HG03108 (cell line): ENCODE data around the gene FAM124A.

Experiments
- ATAC-seq: cut with Tn5 transposase; IDR thresholded peaks from one replicate; pipeline ENCODE4 v1.9.1; 2021; ENCODE audit warnings: moderate library complexity; ENCODE audit not compliant: unreplicated experiment

FAM124A gene

GRCh38 chr13:51222037-51222685 is at the start of gene FAM124A:
TSS of gene FAM124A (plus strand) at chr13:51222398. CDS start at chr13:51222502, 104 bp downstream.
- ATAC-seq: no peak

- ATAC-seq: no peak
Observed at GRCh38 chr13:51175021-51175420, 47.2 kb upstream of the FAM124A start.

- ATAC-seq: no peak
Observed at GRCh38 chr13:51175639-51176038, 46.6 kb upstream of the FAM124A start.

GRCh38 chr13:51177188-51177587 is 45.0 kb upstream of the FAM124A start:
- ATAC-seq: no peak

- no peak for ATAC-seq
Observed at GRCh38 chr13:51178456-51179074, 43.6 kb upstream of the FAM124A start.

GRCh38 chr13:51179432-51179971 is 42.7 kb upstream of the FAM124A start:
- ATAC-seq: no peak

- ATAC-seq: no peak
Observed at GRCh38 chr13:51180853-51181511, 41.2 kb upstream of the FAM124A start.

GRCh38 chr13:51181786-51182383 is 40.3 kb upstream of the FAM124A start:
- ATAC-seq: no peak

- no peak for ATAC-seq
Observed at GRCh38 chr13:51191743-51192142, 30.5 kb upstream of the FAM124A start.

GRCh38 chr13:51192348-51192747 is 29.9 kb upstream of the FAM124A start:
- ATAC-seq: no peak

GRCh38 chr13:51193387-51193786 is 28.8 kb upstream of the FAM124A start:
- no peak for ATAC-seq

- no peak for ATAC-seq
Observed at GRCh38 chr13:51194942-51195341, 27.3 kb upstream of the FAM124A start.

GRCh38 chr13:51201886-51202285 is 20.3 kb upstream of the FAM124A start:
- no peak for ATAC-seq

GRCh38 chr13:51202477-51203046 is 19.6 kb upstream of the FAM124A start:
- ATAC-seq: no peak

- no peak for ATAC-seq
Observed at GRCh38 chr13:51206584-51206983, 15.6 kb upstream of the FAM124A start.

GRCh38 chr13:51207881-51208280 is 14.3 kb upstream of the FAM124A start:
- ATAC-seq: no peak

GRCh38 chr13:51208716-51209115 is 13.5 kb upstream of the FAM124A start:
- no peak for ATAC-seq

- ATAC-seq: no peak
Observed at GRCh38 chr13:51211910-51212309, 10.3 kb upstream of the FAM124A start.

- no peak for ATAC-seq
Observed at GRCh38 chr13:51212758-51213157, 9.4 kb upstream of the FAM124A start.

- no peak for ATAC-seq
Observed at GRCh38 chr13:51213173-51213728, 8.9 kb upstream of the FAM124A start.

- ATAC-seq: no peak
Observed at GRCh38 chr13:51218626-51219025, 3.6 kb upstream of the FAM124A start.
